ENCODE measurements around the gene SCARB1. TPM values are rescaled to one million over a fixed set of nuclear protein-coding genes. Genes with fewer than 3 reads are reported as not detected.
"Not testable (repeated sequence)": the region's sequence is repeated elsewhere in the genome, so short reads cannot be mapped to it uniquely, and the experiment has no call there.

The SCARB1 gene
- total RNA-seq, 6 experiments from 2014 or later, result 128 to 359 (median 214) TPM

- Histone ChIP-seq H3K9me3 (no peaks in the 10 kb centered on the region), H3K36me3 (no peaks in the 10 kb centered on the region), H3K27ac (peak overlapping the region; percentile 65 to 84 (median 79)), H3K4me1 (peaks cover 0 to 53% (median 15%) of the 10 kb centered on the region in 4 donors), H3K27me3 (no peaks in the 10 kb centered on the region), H3K4me3 (no peak overlapping the region)
- TF ChIP-seq CTCF (IDR thresholded peaks at IDR 0.05) (no peak), POLR2A (IDR thresholded peaks at IDR 0.05) (no peak)
- ATAC-seq, result peak in 1 of 4 donors; percentile 28
- intact Hi-C loops (cut with DNase I), result no loop called here
- DNase-seq, result no peak
- 31% methylated on average over 2 of the region's 3 CpGs for WGBS (ENCODE audit: insufficient coverage, low coverage, low lambda C conversion rate, missing lambda C conversion rate)
These were observed 37.3 kb upstream of the SCARB1 start for GRCh38 chr12:124901003-124901402.

GRCh38 chr12:124900345-124900795 lies 36.7 kb upstream of the SCARB1 start:
- DNase-seq, result peak; percentile 56 to 82 (median 74)
- intact Hi-C loops (cut with DNase I), result not testable (repeated sequence)

DNA sequence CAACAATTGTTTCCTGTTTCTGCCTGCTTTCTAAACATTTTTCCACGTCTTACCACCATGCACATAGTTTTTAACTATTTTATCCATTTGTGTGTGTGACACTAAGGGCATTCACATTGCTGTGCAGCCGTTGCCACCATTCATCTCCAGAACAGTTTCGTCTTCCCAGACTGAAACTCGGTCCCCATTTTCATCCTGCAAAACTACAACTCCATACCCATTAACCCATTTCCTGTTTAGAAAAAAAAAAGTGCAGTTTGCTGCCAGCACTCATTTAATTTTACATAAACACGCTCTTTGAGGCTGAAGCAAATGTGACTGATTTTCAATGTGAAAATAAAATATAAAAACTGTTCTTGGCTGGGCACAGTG lies 35.2 kb upstream of the SCARB1 start:
- peak overlapping the region; percentile 65 to 84 (median 79) for H3K27ac ChIP-seq
- no peak for TF ChIP-seq POLR2A (IDR thresholded peaks at IDR 0.05)
- no peak for TF ChIP-seq CTCF (IDR thresholded peaks at IDR 0.05)
- intact Hi-C loops (cut with DNase I), result loop anchor here in 1 of 2 donors (10.0 kb wide), 1 partner anchor 114 kb away; no protein-coding TSS in a partner anchor
- H3K27me3 ChIP-seq, result no peaks in the 10 kb centered on the region
- ATAC-seq (peak in 3 of 4 donors; percentile 2 to 11 (median 8)), DNase-seq (no peak)
- no peaks in the 10 kb centered on the region for H3K36me3 ChIP-seq
- no peak overlapping the region for H3K4me3 ChIP-seq
- no peaks in the 10 kb centered on the region for H3K9me3 ChIP-seq
- WGBS (ENCODE audit: insufficient coverage, low coverage, low lambda C conversion rate, missing lambda C conversion rate), result 14% methylated on average over 5 of the region's 5 CpGs
- H3K4me1 ChIP-seq, result peaks cover 0 to 40% (median 12%) of the 10 kb centered on the region in 4 donors

More at GRCh38 chr12:124900345-124900795, 36.7 kb upstream of the SCARB1 start:
- H3K9me3 ChIP-seq, H3K36me3 ChIP-seq, H3K27me3 ChIP-seq: not testable (repeated sequence)
- H3K27ac ChIP-seq, result peak overlapping the region; percentile 65 to 84 (median 79)
- H3K4me1 ChIP-seq, result peaks cover 0 to 51% (median 14%) of the 10 kb centered on the region in 4 donors
- peak in 1 of 4 donors; percentile 4 for TF ChIP-seq CTCF (IDR thresholded peaks at IDR 0.05)
- ATAC-seq, result peak; percentile 59 to 78 (median 66)
- H3K4me3 ChIP-seq, result peak overlapping the region in 1 of 3 donors; percentile 15
- WGBS (ENCODE audit: insufficient coverage, low coverage, low lambda C conversion rate, missing lambda C conversion rate), result 40% methylated on average over 8 of the region's 8 CpGs

- no peaks in the 10 kb centered on the region for H3K36me3 ChIP-seq
- intact Hi-C loops (cut with DNase I), result loop anchor here in 1 of 2 donors (10.0 kb wide), 1 partner anchor 114 kb away; no protein-coding TSS in a partner anchor
- no peaks in the 10 kb centered on the region for H3K9me3 ChIP-seq
- H3K27me3 ChIP-seq, result no peaks in the 10 kb centered on the region
- DNase-seq (peak; percentile 51 to 80 (median 78)), ATAC-seq (peak; percentile 59 to 82 (median 75))
- H3K4me1 ChIP-seq, result peaks cover 0 to 40% (median 12%) of the 10 kb centered on the region in 4 donors
- 9% methylated on average over 10 of the region's 18 CpGs for WGBS (ENCODE audit: insufficient coverage, low coverage, low lambda C conversion rate, missing lambda C conversion rate)
- no peak overlapping the region for H3K4me3 ChIP-seq
- no peak for TF ChIP-seq POLR2A (IDR thresholded peaks at IDR 0.05)
- peak; percentile 49 to 67 (median 60) for TF ChIP-seq CTCF (IDR thresholded peaks at IDR 0.05)
- H3K27ac ChIP-seq, result peak overlapping the region; percentile 65 to 84 (median 79)
These were observed 34.7 kb upstream of the SCARB1 start for GRCh38 chr12:124898200-124898922.

Data from right lobe of liver (tissue), 6 donors.